ENCODE results near the gene OTULINL. TPM values are rescaled to one million over a fixed set of nuclear protein-coding genes. Genes with fewer than 3 reads are reported as not detected.

OTULINL gene
- total and polyA plus RNA-seq, 9 donors: 3.3 to 6.7 (median 5.2) TPM

GRCh38 chr5:14574096-14574495, 7.5 kb upstream of the OTULINL start:
- 56% methylated on average over 3 of the region's 3 CpGs for WGBS (ENCODE audit: insufficient coverage)
- Histone ChIP-seq H3K4me3 (ENCODE audit: low read length) (no peak overlapping the region), H3K27ac (ENCODE audit: low read length) (no peak overlapping the region)

GRCh38 chr5:14574891-14575508, 6.6 kb upstream of the OTULINL start:
- peaks cover 5% of the 10 kb centered on the region for H3K4me1 ChIP-seq (ENCODE audit: control insufficient read depth, insufficient read depth, low read length)
- H3K36me3 ChIP-seq (ENCODE audit: control insufficient read depth, insufficient read depth, low read length): no peaks in the 10 kb centered on the region
- no peak overlapping the region for H3K27ac ChIP-seq (ENCODE audit: low read length)
- no peak overlapping the region for H3K4me3 ChIP-seq (ENCODE audit: low read length)
- DNase-seq: peak; percentile 78
- 100% methylated on average over 1 of the region's 2 CpGs for WGBS (ENCODE audit: insufficient coverage)
- H3K27me3 ChIP-seq (ENCODE audit: control insufficient read depth, insufficient read depth, low read length): peaks cover 12% of the 10 kb centered on the region
- no peaks in the 10 kb centered on the region for H3K9me3 ChIP-seq (replicated peaks; ENCODE audit: control insufficient read depth, low read depth, low read length)

More at GRCh38 chr5:14574096-14574495, 7.5 kb upstream of the OTULINL start:
- Histone ChIP-seq H3K36me3 (ENCODE audit: control insufficient read depth, insufficient read depth, low read length) (no peaks in the 10 kb centered on the region), H3K4me1 (ENCODE audit: control insufficient read depth, insufficient read depth, low read length) (peaks cover 5% of the 10 kb centered on the region), H3K27me3 (ENCODE audit: control insufficient read depth, insufficient read depth, low read length) (peaks cover 8% of the 10 kb centered on the region), H3K9me3 (replicated peaks; ENCODE audit: control insufficient read depth, low read depth, low read length) (no peaks in the 10 kb centered on the region)
- DNase-seq: peak; percentile 43

- Histone ChIP-seq H3K36me3 (ENCODE audit: control insufficient read depth, insufficient read depth, low read length) (no peaks in the 10 kb centered on the region), H3K4me3 (ENCODE audit: low read length) (no peak overlapping the region), H3K9me3 (replicated peaks; ENCODE audit: control insufficient read depth, low read depth, low read length) (no peaks in the 10 kb centered on the region), H3K4me1 (ENCODE audit: control insufficient read depth, insufficient read depth, low read length) (peaks cover 8% of the 10 kb centered on the region), H3K27me3 (ENCODE audit: control insufficient read depth, insufficient read depth, low read length) (peaks cover 13% of the 10 kb centered on the region), H3K27ac (ENCODE audit: low read length) (no peak overlapping the region)
- no peak for DNase-seq
- 90% methylated on average over 5 of the region's 7 CpGs for WGBS (ENCODE audit: insufficient coverage)
Measured at GRCh38 chr5:14576206-14576605, 5.4 kb upstream of the OTULINL start.

GRCh38 chr5:14577079-14577725, 4.4 kb upstream of the OTULINL start:
- no peaks in the 10 kb centered on the region for H3K9me3 ChIP-seq (replicated peaks; ENCODE audit: control insufficient read depth, low read depth, low read length)
- H3K4me1 ChIP-seq (ENCODE audit: control insufficient read depth, insufficient read depth, low read length): peaks cover 10% of the 10 kb centered on the region
- H3K36me3 ChIP-seq (ENCODE audit: control insufficient read depth, insufficient read depth, low read length): no peaks in the 10 kb centered on the region
- 91% methylated on average over 40 of the region's 40 CpGs for WGBS (ENCODE audit: insufficient coverage)
- peaks cover 18% of the 10 kb centered on the region for H3K27me3 ChIP-seq (ENCODE audit: control insufficient read depth, insufficient read depth, low read length)
- H3K4me3 ChIP-seq (ENCODE audit: low read length): no peak overlapping the region
- DNase-seq: no peak
- no peak overlapping the region for H3K27ac ChIP-seq (ENCODE audit: low read length)

GRCh38 chr5:14577971-14578370, 3.6 kb upstream of the OTULINL start:
- peaks cover 13% of the 10 kb centered on the region for H3K4me1 ChIP-seq (ENCODE audit: control insufficient read depth, insufficient read depth, low read length)
- DNase-seq: no peak
- WGBS (ENCODE audit: insufficient coverage): no CpG with 5 or more reads among the region's 4 CpGs

GRCh38 chr5:14579246-14579645, 2.3 kb upstream of the OTULINL start:
- peaks cover 28% of the 10 kb centered on the region for H3K27me3 ChIP-seq (ENCODE audit: control insufficient read depth, insufficient read depth, low read length)
- H3K9me3 ChIP-seq (replicated peaks; ENCODE audit: control insufficient read depth, low read depth, low read length): no peaks in the 10 kb centered on the region
- DNase-seq: no peak
- H3K4me3 ChIP-seq (ENCODE audit: low read length): no peak overlapping the region
- WGBS (ENCODE audit: insufficient coverage): 83% methylated on average over 4 of the region's 7 CpGs
- peaks cover 13% of the 10 kb centered on the region for H3K4me1 ChIP-seq (ENCODE audit: control insufficient read depth, insufficient read depth, low read length)
- no peaks in the 10 kb centered on the region for H3K36me3 ChIP-seq (ENCODE audit: control insufficient read depth, insufficient read depth, low read length)
- no peak overlapping the region for H3K27ac ChIP-seq (ENCODE audit: low read length)

More at GRCh38 chr5:14577971-14578370, 3.6 kb upstream of the OTULINL start:
- Histone ChIP-seq H3K36me3 (ENCODE audit: control insufficient read depth, insufficient read depth, low read length) (no peaks in the 10 kb centered on the region), H3K4me3 (ENCODE audit: low read length) (no peak overlapping the region), H3K9me3 (replicated peaks; ENCODE audit: control insufficient read depth, low read depth, low read length) (no peaks in the 10 kb centered on the region), H3K27ac (ENCODE audit: low read length) (no peak overlapping the region), H3K27me3 (ENCODE audit: control insufficient read depth, insufficient read depth, low read length) (peaks cover 26% of the 10 kb centered on the region)

GRCh38 chr5:14579731-14580397, 1.7 kb upstream of the OTULINL start:
- peaks cover 10% of the 10 kb centered on the region for H3K4me1 ChIP-seq (ENCODE audit: control insufficient read depth, insufficient read depth, low read length)
- H3K36me3 ChIP-seq (ENCODE audit: control insufficient read depth, insufficient read depth, low read length): no peaks in the 10 kb centered on the region
- DNase-seq: no peak
- no peaks in the 10 kb centered on the region for H3K9me3 ChIP-seq (replicated peaks; ENCODE audit: control insufficient read depth, low read depth, low read length)
- H3K27me3 ChIP-seq (ENCODE audit: control insufficient read depth, insufficient read depth, low read length): peaks cover 28% of the 10 kb centered on the region
- no CpG with 5 or more reads among the region's 4 CpGs for WGBS (ENCODE audit: insufficient coverage)
- no peak overlapping the region for H3K4me3 ChIP-seq (ENCODE audit: low read length)
- H3K27ac ChIP-seq (ENCODE audit: low read length): no peak overlapping the region

- Histone ChIP-seq H3K36me3 (ENCODE audit: control insufficient read depth, insufficient read depth, low read length) (no peaks in the 10 kb centered on the region), H3K9me3 (replicated peaks; ENCODE audit: control insufficient read depth, low read depth, low read length) (no peaks in the 10 kb centered on the region), H3K4me3 (ENCODE audit: low read length) (no peak overlapping the region), H3K27me3 (ENCODE audit: control insufficient read depth, insufficient read depth, low read length) (peaks cover 28% of the 10 kb centered on the region), H3K27ac (ENCODE audit: low read length) (no peak overlapping the region), H3K4me1 (ENCODE audit: control insufficient read depth, insufficient read depth, low read length) (peaks cover 9% of the 10 kb centered on the region)
- WGBS (ENCODE audit: insufficient coverage): 92% methylated on average over 2 of the region's 6 CpGs
- DNase-seq: peak; percentile 30
Measured at GRCh38 chr5:14580398-14581034, 1.1 kb upstream of the OTULINL start.

GRCh38 chr5:14581891-14582796, 552 bp downstream of the OTULINL start:
- Histone ChIP-seq H3K4me3 (ENCODE audit: low read length) (peak overlapping the region; percentile 55), H3K27ac (ENCODE audit: low read length) (no peak overlapping the region), H3K9me3 (replicated peaks; ENCODE audit: control insufficient read depth, low read depth, low read length) (no peaks in the 10 kb centered on the region), H3K27me3 (ENCODE audit: control insufficient read depth, insufficient read depth, low read length) (peaks cover 28% of the 10 kb centered on the region), H3K4me1 (ENCODE audit: control insufficient read depth, insufficient read depth, low read length) (peaks cover 9% of the 10 kb centered on the region), H3K36me3 (ENCODE audit: control insufficient read depth, insufficient read depth, low read length) (no peaks in the 10 kb centered on the region)
- DNase-seq: peak; percentile 38
- WGBS (ENCODE audit: insufficient coverage): 2% methylated on average over 79 of the region's 86 CpGs

Data from muscle of leg (tissue), 11 donors.